ENCODE data around the gene KCNB1.

- TF ChIP-seq CTCF (IDR thresholded peaks at IDR 0.05) (no peak), POLR2A (IDR thresholded peaks at IDR 0.05) (no peak)
These were observed 23.1 kb upstream of the KCNB1 start for GRCh38 chr20:49505518-49505917.

Measured in heart left ventricle (tissue), 13 donors.